Dermis microvascular lymphatic vessel endothelial cell (primary cell): ENCODE results near the gene STYX. TPM values are rescaled to one million over a fixed set of nuclear protein-coding genes. Genes with fewer than 3 reads are reported as not detected.

Source experiments
- DNase-seq, 2 donors: peaks; one replicate each; pipeline versions ENCODE4 v3.0.0 to v3.0.0-alpha.2; 2010; ENCODE audit warnings: low read depth in 2 of 2
- total RNA-seq: library from RNA; depleted of rRNA; stranded (reverse); fragments of >200 nt; gene quantifications from 2 replicates; pipeline ENCODE4 v1.2.1, GENCODE V29; 2014

Gene STYX
- total RNA-seq, 1 donor from 2014 or later = 22.2 TPM

- peak in 1 of 2 donors; percentile 10 for DNase-seq
Measured at GRCh38 chr14:52790011-52790755, 60.2 kb downstream of the STYX start.

- no peak for DNase-seq
Measured at GRCh38 chr14:52790756-52791222, 60.8 kb downstream of the STYX start.

- DNase-seq = peak; percentile 83 to 96
Measured at GRCh38 chr14:52791223-52792096, 61.5 kb downstream of the STYX start, which contains the start of gene GNPNAT1. Gene GNPNAT1, minus strand, starts transcription at chr14:52791607. Its CDS starts 6,957 bp downstream, at chr14:52784650.

- no peak for DNase-seq
Measured at GRCh38 chr14:52792097-52792415, 62.1 kb downstream of the STYX start.

GRCh38 chr14:52793061-52793460 is 63.1 kb downstream of the STYX start:
- DNase-seq = no peak

GRCh38 chr14:52797653-52798052 is 67.7 kb downstream of the STYX start:
- DNase-seq = no peak

GRCh38 chr14:52798826-52799225 is 68.9 kb downstream of the STYX start:
- no peak for DNase-seq

- peak in 1 of 2 donors; percentile 56 for DNase-seq
Measured at GRCh38 chr14:52801014-52801712, 71.2 kb downstream of the STYX start.

- peak in 1 of 2 donors; percentile 7 for DNase-seq
Measured at GRCh38 chr14:52802597-52802996, 72.6 kb downstream of the STYX start.

- no peak for DNase-seq
Measured at GRCh38 chr14:52806115-52806514, 76.1 kb downstream of the STYX start.

GRCh38 chr14:52808101-52808500 is 78.1 kb downstream of the STYX start:
- DNase-seq = no peak

GRCh38 chr14:52821805-52822250 is 91.9 kb downstream of the STYX start:
- DNase-seq = no peak

GRCh38 chr14:52824462-52824861 is 94.5 kb downstream of the STYX start:
- DNase-seq = no peak

Other genes starting within 250 kb of the STYX start
- 2.8 and 3.4 TPM in 2 replicates for gene TXNDC16, start 177.7 kb upstream of the STYX start, total RNA-seq
- gene GPR137C, start 177.3 kb upstream of the STYX start, total RNA-seq = 0.77 and 1.3 TPM in 2 replicates
- 32.1 and 36.2 TPM in 2 replicates for gene ERO1A, start 34.6 kb upstream of the STYX start, total RNA-seq
- gene PSMC6, start 23.0 kb upstream of the STYX start, total RNA-seq = 55.0 and 64.8 TPM in 2 replicates
- 24.1 and 29.0 TPM in 2 replicates for gene GNPNAT1, start 61.4 kb downstream of the STYX start, total RNA-seq
- 64.6 and 72.2 TPM in 2 replicates for gene FERMT2, start 220.9 kb downstream of the STYX start, total RNA-seq